Pancreas (tissue), 10 donors: ENCODE results near the gene DOCK7. TPM values are rescaled to one million over a fixed set of nuclear protein-coding genes. Genes with fewer than 3 reads are reported as not detected.

Experiments
- ATAC-seq, 4 donors: fragments of 200-7000 bp; cut with Tn5 transposase; one replicate each; pipeline versions ENCODE4 v1.8.0 to v1.9.1; 2020; ENCODE audit warnings: mild to moderate bottlenecking in 4 of 4, moderate library complexity in 4 of 4
- DNase-seq, 6 donors: peaks; one replicate each; pipeline ENCODE4 v3.0.0-alpha.2; 2020
- FAIRE-seq: peaks from 2 replicates; lab custom pipeline; 2012; peaks lifted over from hg19 to GRCh38; lab: Jason Lieb, UNC
- H3K27ac ChIP-seq, 4 donors: fragments of 200-600 bp; sonication (generic); 1 replicate in 3 of 4; 2 replicates in 1 of 4; pipeline versions ENCODE4 v1.5.0 to v1.8.0; 2020
- H3K27me3 ChIP-seq, 4 donors: fragments of 200-600 bp; one replicate each; pipeline ENCODE4 v1.8.0; 2021
- H3K36me3 ChIP-seq, 3 donors: fragments of 200-600 bp; sonication (generic) in 1 of 3; one replicate each; pipeline versions ENCODE4 v1.5.0 to v1.8.0; 2020 to 2021
- H3K4me1 ChIP-seq, 3 donors: fragments of 200-600 bp; one replicate each; pipeline ENCODE4 v1.8.0; 2021
- H3K4me3 ChIP-seq, 4 donors: fragments of 200-600 bp; sonication (generic) in 2 of 4; one replicate each; pipeline versions ENCODE4 v1.5.0 to v1.8.0; 2020 to 2021
- H3K9me3 ChIP-seq, 4 donors: fragments of 200-600 bp; one replicate each; pipeline ENCODE4 v1.8.0; 2021
- CTCF ChIP-seq, 4 donors: fragments of 200-600 bp; sonication (generic) in 3 of 4; IDR thresholded peaks; one replicate each; pipeline versions ENCODE4 v1.5.0 to v1.8.0; 2021; ENCODE audit warnings: antibody characterized with exemption in 4 of 4
- WGBS, 2 donors: extraction: QIAGEN DNeasy Blood & Tissue Kit; methylation state at CpG; one replicate each; pipeline ENCODE4 v1.1.7; 2013; 5-methylcytosine and 5-hydroxymethylcytosine counted together
- intact Hi-C, 3 donors: fragments of 100-400 bp; cut with DNase I; formaldehyde crosslinking; loops; one replicate each; pipeline versions ENCODE4 v1.11.1 to v1.14.2; 2022
- polyA plus RNA-seq, 2 donors: library from polyadenylated mRNA; stranded (reverse); fragments of 200-250 nt; gene quantifications; one replicate each; pipeline ENCODE4 v1.2.3, GENCODE V29; 2013
- total RNA-seq, 6 donors: library from RNA; stranded (reverse); fragmentation: NEBNext Ultra II Directional in 4 of 6; extraction: Animal tissue kit (Norgen Biotek cat#: 25700) in 4 of 6; gene quantifications; one replicate each; pipeline versions ENCODE4 v1.2.1 to v1.2.4, GENCODE V29; 2021 to 2023
- donor health status: healthy with polysubstance abuse.
- donor health status: DM: no; HTN: no; CAD: no; lungs with moderate emphysema.
- donor health status: DM: no; HTN: no; CAD: no.
- donor health status: control.
- donor health status: control.
- donor health status: Bipolar disorder and iron deficiency.
- donor health status: DM: yes; HTN: yes; CAD: no.
- donor health status: DM: no; HTN: no; CAD: no.
- donor health status: DM: no; HTN: no; CAD: no.
- donor health status: DM: yes; HTN: yes; CAD: no.

DOCK7 gene
- total and polyA plus RNA-seq, 8 donors, result 4.4 to 22.5 (median 12.8) TPM

DNA sequence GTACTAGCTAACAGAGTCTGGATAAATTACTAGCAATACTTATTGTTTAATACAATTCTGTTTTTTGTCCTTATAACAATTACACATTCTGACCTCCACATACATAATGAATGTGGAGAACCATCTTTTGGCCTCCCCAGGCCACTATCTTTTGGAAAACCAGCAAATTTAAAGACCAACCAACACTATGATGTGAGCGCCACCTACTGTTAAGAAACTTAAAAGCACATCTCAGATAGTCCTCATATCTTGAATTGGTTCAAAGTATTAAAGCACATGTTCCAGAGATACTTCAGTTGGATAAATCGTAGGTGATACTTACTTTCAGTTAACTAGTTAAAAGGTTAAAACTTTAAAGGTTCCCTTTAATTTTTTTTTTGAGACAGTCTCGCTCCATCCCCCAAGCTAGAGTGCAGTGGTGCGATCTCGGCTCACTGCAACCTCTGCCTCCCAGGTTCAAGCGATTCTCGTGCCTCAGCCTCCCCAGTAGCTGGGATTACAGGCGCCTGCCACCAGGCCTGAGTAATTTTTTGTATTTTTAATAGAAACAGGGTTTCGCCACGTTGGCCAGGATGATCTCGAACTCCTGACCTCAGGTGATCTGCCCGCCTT, 280.7 kb downstream of the DOCK7 start:
- Histone ChIP-seq H3K4me3 (no peak overlapping the region), H3K9me3 (no peaks in the 10 kb centered on the region), H3K27me3 (no peaks in the 10 kb centered on the region), H3K4me1 (no peaks in the 10 kb centered on the region), H3K36me3 (no peaks in the 10 kb centered on the region), H3K27ac (no peak overlapping the region)
- DNase-seq (peak in 1 of 6 donors; percentile 18), ATAC-seq (peak; percentile 56 to 90 (median 84)), FAIRE-seq (peak; percentile 87)
- intact Hi-C loops, result loop anchor here (2.0 to 10.0 kb wide), 3 partner anchors 231 to 233 kb away; no protein-coding TSS in a partner anchor
- TF ChIP-seq CTCF (IDR thresholded peaks at IDR 0.05), result peak; percentile 34 to 66 (median 60)
- WGBS, 2 donors, result 58 to 61% methylated on average over 12 of the region's 12 CpGs

DNA sequence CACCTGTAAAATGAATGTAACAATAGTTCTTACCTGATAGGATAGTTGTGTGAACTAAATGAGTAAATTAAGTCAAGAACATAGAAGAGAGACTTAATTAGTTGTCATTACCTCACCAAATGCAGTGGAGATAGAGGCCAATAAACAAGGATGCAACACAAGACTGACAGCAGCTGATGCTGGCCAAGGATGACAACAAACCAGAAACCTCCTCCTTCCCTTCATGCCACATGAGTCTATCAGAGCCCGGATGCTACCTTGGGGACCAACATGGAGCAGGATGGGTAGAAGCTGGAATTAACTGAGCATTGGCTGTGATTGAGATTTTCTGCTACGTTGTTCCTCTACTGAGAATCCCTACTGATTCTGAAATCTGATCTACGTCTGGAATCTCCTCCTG, 281.6 kb downstream of the DOCK7 start:
- WGBS, 2 donors, result 73 to 78% methylated on average over 3 of the region's 3 CpGs

DNA sequence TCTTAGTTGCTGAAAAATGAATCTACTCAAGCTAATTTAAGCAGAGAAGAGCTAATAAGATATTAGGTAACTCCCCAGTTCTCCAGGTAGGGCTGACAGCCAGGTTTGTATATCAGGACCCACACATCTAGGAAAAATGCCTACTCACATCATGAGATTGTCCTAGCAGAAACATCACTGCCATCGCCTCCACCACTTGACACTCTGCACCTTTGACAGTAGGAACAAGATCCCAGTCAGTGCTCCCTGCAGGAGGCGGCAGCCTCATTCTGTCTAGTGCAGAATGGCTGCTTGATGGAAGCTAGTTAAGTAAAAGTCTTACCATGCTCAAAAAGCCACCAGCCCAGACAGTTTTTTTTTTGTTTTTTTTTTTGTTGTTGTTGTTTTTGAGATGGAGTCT, 282.9 kb downstream of the DOCK7 start:
- no peaks in the 10 kb centered on the region for H3K27me3 ChIP-seq
- H3K9me3 ChIP-seq, result no peaks in the 10 kb centered on the region
- H3K4me3 ChIP-seq, result no peak overlapping the region
- no peak for ATAC-seq
- WGBS, 2 donors, result 90 to 98% methylated on average over 2 of the region's 2 CpGs
- no peaks in the 10 kb centered on the region for H3K4me1 ChIP-seq
- FAIRE-seq, result no peak
- no peak overlapping the region for H3K27ac ChIP-seq
- H3K36me3 ChIP-seq, result no peaks in the 10 kb centered on the region
- no peak for DNase-seq
- TF ChIP-seq CTCF (IDR thresholded peaks at IDR 0.05), result no peak
- intact Hi-C loops, result loop anchor here in 1 of 3 donors (10.0 kb wide), 1 partner anchor 230 kb away; no protein-coding TSS in a partner anchor

More for the DNA sequence above, 281.6 kb downstream of the DOCK7 start:
- Histone ChIP-seq H3K9me3 (no peaks in the 10 kb centered on the region), H3K27me3 (no peaks in the 10 kb centered on the region), H3K27ac (no peak overlapping the region), H3K4me3 (no peak overlapping the region), H3K36me3 (no peaks in the 10 kb centered on the region), H3K4me1 (no peaks in the 10 kb centered on the region)
- no peak for ATAC-seq
- DNase-seq, result no peak
- no peak for FAIRE-seq
- intact Hi-C loops, result loop anchor here (2.0 to 10.0 kb wide), 3 partner anchors 230 to 232 kb away; no protein-coding TSS in a partner anchor
- TF ChIP-seq CTCF (IDR thresholded peaks at IDR 0.05), result no peak

Other genes with a start within 250 kb of the DOCK7 start
- 1 to 10 TPM in 1 of 6 donors, under 1 TPM in 5; 0.05 to 1.2 (median 0.51) TPM for gene ANGPTL3, start 90.9 kb downstream of the DOCK7 start, total RNA-seq
- under 1 TPM in 1 of 2 donors, not detected in 1; 0.28 TPM for gene ANGPTL3, start 90.9 kb downstream of the DOCK7 start, polyA plus RNA-seq
- gene ATG4C, start 95.7 kb upstream of the DOCK7 start, total RNA-seq, result 10 to 100 TPM in 1 of 6 donors, 1 to 10 TPM in 5; 4.8 to 10.2 (median 6.6) TPM
- gene ATG4C, start 95.7 kb upstream of the DOCK7 start, polyA plus RNA-seq, result 1 to 10 TPM; 2.3 to 3.9 TPM